GM19025 (cell line): ENCODE measurements around the gene B3GALT2.
"Not testable (repeated sequence)": the region's sequence is repeated elsewhere in the genome, so short reads cannot be mapped to it uniquely, and the experiment has no call there.

ENCODE experiments used
- ATAC-seq: cut with Tn5 transposase; IDR thresholded peaks from one replicate; pipeline ENCODE4 v1.9.1; 2021; ENCODE audit warnings: mild to moderate bottlenecking, low read depth, moderate library complexity; ENCODE audit not compliant: unreplicated experiment

Gene B3GALT2, protein sequence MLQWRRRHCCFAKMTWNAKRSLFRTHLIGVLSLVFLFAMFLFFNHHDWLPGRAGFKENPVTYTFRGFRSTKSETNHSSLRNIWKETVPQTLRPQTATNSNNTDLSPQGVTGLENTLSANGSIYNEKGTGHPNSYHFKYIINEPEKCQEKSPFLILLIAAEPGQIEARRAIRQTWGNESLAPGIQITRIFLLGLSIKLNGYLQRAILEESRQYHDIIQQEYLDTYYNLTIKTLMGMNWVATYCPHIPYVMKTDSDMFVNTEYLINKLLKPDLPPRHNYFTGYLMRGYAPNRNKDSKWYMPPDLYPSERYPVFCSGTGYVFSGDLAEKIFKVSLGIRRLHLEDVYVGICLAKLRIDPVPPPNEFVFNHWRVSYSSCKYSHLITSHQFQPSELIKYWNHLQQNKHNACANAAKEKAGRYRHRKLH

DNA sequence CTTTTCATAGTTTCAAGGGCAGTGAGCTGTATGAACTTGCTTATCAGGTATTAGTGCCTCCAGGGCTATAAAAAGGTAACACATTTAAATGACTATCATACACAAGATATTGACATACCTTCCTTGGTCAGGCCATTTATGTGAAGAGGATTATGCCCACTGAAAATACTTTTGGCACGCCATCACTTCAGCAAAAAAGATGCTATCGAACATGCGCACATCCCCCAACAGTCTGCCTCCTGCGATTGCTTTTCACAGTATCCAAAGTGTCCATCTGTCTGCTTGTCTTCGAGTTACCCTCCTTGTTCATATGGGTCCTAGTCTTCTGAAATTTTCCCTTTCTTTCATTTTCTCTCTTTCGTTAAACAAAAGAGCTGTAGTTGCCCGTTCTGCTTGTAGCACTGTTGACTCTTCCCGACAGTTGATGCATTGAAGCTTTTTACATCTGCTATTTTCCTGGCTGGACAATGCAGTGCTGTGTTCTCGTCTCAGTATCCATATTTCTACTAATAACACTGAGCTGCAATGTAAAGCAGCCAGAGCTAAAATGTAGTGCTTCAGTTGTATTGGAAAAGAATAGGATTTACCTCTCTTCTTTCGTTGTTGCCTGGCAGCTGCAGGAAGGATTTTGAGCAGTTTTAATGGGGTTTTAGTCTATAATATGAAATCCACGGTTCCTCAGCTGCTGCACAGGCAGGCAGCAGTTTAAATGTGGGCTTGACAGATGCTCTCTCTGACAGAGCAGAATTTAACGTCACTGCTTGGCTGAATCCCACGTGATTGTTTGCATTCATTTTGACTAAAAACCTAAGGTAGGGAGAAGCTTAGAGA is at the start of gene B3GALT2:
B3GALT2 (minus strand) TSS at position 713 of the 831 bp plus-strand sequence. CDS start 5,051 bp downstream, outside the sequence.
- no peak for ATAC-seq

DNA sequence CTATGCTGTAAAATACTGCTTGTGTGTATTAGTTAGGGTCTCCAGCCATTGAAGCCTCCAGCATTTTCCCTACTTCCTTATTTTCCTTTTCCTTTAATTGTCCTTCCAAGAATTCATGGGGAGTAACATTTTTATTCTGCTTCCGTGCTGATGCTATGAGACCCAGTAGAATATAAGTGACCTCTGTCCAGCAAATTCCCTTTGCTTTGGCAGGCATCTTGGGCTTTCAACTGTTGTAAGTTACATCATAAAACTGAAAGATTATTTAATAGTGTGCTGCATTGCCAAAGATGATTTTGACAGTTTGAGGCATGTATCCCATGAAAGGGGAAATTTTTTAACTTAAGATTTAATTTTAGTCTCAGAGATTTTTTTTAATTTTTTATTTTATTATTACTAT is 48.1 kb upstream of the B3GALT2 start:
- ATAC-seq, result no peak

DNA sequence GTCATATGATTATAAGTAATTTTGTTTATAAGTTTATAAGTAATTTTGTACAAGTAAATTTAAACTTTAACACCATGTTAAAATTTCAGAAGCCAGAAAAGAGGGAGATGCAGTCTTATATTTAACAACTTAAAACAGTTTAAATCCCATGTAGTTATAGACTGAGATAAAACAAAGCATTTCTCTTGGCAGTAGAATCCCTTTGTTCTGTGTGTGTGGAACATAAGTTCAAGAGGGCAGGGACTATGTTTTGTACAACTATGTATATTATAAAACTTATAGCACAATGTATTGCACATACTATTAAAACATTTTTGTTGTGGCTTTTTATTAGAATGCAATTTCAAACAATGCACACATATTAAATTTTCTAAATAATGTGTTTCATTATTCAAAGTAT is 44.7 kb upstream of the B3GALT2 start:
- not testable (repeated sequence) for ATAC-seq

DNA sequence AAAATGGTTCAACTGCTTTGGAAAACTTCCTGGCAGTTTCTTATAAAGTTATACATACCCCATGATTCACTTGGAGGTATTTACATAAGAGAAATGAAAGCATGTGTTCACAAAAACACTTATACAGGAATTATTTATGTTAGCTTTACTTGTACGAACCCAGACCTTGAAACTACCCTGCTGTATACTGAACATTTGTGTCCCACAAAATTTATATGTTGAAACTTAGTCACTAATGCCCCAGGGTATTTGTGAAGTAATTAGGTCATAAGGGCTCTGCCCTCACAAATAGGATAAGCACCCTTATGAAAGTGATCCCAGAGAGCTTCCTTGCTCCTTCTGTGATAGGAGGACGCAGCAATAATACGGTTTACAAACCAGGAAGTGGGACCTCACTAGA is 42.7 kb upstream of the B3GALT2 start:
- no peak for ATAC-seq

DNA sequence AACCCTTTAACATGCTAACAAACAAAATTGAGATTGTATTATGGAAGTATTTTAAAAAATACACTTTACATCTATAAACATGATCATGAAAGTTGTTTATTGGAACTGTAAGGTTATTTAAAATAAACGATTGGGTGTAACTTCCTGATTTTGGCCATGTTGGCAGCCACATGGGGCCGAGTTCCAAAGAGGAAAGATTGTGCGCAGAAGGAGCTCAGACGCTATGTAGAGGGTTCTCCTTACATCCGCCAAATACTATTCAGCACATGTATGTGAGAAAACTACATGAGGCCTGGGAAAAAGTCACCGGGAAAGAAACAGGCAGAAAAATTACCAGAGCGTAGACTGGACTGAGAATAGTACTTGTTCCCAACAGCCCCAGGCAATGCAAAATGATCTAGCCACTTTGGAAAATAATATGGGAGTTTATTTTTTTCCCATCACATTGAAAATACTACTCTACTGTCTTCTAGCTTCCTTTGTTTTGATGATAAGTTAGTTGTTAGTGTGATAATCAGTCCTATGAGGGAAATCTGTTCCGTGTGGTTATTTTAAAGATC is 35.7 kb upstream of the B3GALT2 start:
- ATAC-seq, result no peak

DNA sequence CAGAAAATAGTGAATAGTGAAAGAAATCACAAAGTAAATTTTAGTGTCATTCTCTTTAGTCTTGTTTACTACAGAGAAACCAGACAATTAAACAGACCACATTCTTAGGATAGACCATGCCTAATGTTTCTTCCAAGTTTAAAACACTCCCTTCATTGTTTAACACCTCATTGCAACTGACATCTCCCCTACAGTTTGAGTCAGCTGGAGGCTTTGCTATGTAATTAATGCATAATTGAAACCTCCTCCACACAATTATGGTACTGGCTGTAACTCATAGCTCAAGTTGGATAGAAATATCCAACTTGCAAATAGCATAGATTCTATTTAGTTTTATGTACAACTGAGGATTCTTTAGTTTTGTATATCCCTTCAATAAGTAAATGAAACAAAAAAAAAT is 35.2 kb upstream of the B3GALT2 start:
- ATAC-seq, result no peak

DNA sequence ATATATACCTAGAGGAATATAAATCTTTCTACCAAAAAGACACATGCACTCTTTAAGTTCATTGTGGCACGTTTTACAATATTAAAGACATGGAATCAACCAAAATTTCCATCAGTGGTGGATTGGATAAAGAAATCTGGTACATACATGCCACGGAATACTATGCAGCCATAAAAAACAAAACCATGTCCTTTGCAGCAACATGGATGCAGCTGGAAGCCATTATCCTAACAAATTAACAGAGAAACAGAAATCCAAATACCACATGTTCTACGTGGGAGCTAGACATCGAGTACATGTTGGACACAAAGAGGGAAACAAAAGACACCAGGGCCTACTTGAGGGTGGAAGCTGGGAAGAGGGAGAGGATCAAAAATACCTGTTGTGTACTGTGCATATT is 33.0 kb upstream of the B3GALT2 start:
- no peak for ATAC-seq

DNA sequence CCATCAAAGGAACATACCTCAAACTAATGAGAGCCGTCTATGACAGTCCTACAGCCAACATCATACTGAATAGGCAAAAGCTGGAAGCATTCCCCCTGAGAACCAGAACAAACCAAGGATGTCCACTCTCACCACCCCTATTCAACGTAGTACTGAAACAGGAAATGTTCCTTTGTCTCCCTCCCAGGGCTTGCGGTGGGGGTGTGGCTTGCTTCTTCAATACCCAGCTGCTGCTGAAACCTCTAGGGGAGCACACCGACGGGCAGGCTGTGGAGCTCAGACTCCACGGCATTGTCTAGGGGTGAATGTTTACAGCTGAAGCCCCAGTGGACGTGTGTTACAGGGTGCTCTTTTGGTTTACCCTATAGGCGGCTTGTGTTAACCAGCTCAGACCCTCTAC is 30.5 kb upstream of the B3GALT2 start:
- peak; percentile 54 for ATAC-seq

DNA sequence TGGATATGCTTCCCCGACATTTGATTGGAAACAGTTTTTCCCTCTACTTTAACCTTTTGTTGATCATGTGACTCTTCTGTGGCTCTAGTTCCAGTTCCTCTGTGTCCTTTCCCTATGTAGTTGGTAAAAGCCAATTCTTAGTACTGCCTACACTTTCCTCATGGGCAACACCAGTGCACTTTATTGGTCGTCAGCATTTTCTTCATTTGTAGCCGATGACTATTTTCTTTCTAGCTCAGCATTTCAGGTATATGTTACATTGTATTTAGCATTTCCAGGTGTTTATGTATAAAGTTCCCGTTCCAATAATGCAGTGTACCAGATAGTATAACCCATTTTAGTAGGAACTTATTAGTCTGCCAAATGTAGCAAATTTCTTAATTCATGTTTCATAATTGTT is 27.6 kb upstream of the B3GALT2 start:
- ATAC-seq, result no peak

DNA sequence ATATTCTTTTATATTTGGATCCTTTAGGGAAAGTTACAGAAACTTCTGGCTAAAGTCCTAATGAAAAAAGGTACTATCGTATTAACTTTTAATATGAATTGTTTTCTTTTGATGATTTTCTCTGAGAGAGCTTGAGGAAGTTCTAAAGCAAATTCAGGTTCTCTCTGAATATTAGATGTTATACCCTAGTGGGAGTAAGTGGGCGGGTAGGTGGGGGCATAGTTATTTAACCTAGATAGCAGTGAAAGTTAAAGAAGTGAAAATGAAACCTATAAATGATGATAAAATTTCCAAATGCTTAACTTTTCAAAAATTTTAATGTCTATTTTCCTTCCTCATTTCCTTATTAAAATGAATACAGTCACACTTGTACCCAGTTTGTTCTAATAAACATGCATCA is 26.2 kb upstream of the B3GALT2 start:
- no peak for ATAC-seq

DNA sequence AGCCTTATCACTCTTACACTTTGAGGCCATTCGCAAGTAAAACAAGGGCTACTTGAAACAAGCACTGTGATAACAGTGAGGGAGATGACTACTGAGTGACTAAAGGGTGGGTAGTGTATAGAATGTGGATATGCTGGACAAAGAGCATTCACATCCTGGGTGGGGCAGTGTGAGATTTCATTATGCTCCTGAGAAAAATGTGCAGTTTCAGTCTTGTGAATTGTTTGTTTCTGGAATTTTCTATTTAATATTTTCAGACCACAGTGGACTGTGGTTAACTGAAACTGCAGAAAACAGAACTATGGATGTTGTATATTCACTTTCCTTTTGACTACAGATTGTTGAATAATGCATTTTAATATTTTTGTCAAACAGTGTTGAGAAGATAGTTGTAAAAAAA is 25.1 kb upstream of the B3GALT2 start:
- peak; percentile 70 for ATAC-seq

DNA sequence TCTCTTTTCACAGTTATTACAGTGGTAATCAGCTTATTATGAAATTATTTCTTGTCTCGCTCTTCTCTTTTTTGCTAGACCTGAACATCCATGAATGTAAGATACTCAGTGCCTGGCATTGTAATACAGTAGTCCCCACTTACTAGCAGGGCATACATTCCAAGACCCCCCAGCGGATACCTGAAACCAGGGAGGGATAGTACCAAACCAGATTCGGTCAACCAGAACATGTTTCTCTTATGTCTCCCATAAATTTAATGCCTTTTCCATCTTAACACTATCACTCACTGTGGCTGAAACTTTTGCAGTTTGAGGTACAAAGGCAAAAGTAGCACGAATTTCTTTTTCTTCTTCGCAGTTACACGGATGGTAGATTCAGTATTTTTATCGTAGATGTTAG is 24.6 kb upstream of the B3GALT2 start:
- no peak for ATAC-seq

DNA sequence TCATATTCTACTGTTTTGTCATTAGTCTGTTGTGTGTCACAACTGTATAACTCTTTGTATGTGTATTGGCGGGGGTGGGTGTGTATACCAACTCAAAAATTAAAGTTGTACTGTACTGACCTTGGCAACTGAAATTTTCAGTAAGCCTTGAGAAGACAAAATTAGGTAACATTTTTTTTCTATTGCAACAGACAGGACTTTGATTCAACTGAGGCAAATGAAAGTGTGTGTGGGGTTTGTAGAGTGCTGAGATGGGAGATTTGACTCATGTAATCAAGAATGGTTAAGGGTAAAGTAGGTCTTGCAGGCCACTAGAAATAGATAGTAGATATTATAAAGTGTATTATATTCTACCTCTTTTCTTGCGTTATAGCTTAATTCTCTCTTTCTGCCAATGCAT is 14.6 kb upstream of the B3GALT2 start:
- ATAC-seq, result no peak

DNA sequence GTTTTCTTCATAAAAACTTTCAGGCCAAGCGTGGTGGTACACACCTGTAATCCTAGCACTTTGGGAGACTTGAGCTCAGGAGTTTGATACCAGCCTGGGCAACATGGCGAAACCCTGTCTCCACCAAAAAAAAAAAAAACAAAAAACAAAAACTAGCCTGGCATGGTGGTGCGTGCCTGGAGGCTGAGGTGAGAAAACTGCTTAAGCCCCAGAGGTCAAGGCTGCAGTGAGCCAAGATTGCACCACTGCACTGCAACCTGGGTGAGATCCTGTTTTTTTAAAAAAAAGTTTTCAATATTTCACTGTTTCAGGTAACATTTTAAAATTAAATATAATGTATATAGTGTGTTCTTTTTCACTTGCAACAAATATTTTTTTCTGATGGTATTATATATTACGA is 13.5 kb upstream of the B3GALT2 start:
- no peak for ATAC-seq

DNA sequence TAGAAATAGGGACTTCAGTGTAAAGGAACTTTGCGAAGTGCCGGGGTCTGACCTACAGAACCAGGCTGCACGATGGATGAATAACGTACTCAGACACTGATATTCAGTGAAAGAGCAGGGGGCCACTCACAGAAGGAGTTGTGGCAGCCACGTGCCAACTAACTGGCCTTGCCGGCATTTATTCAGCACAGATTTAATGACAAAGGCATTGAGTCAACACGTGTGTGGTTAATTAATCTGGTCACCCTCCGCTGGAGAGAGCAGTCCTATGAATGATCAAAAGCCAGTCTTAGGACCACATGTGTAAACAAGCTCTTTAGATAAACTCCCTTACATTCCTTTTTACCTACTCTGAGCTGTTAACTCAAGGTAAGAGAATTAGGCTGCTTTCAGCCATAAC is 6.2 kb upstream of the B3GALT2 start:
- ATAC-seq, result no peak

DNA sequence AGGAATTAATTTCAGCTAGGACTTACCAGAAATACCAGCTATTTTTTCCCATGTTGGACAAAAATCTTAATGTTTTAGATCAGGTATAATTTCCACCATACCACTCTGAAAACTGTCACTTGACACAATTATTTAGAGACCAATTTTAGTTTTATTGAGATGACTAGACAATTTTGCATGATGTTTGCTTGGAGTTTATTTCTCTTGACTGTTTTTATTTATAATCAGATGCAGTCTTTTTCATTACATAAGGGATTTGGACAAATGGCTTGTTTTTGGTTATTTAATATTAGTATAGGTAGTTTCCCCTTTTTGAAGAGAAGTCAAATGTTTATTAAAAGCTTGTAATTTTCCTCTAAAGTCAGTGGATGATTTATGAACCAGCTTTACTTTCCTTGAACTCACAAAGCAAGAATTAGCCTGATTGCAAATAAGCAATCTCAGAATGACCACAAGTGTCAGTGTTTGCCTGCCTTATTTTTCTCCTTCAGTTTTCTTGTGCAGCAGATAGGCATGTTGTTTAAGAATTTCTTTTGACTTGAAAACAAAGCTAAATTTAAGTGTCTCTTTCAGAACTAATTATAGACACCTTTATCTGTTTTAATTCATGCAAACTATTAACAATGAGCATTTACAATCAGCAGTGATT is 3.8 kb upstream of the B3GALT2 start:
- no peak for ATAC-seq

DNA sequence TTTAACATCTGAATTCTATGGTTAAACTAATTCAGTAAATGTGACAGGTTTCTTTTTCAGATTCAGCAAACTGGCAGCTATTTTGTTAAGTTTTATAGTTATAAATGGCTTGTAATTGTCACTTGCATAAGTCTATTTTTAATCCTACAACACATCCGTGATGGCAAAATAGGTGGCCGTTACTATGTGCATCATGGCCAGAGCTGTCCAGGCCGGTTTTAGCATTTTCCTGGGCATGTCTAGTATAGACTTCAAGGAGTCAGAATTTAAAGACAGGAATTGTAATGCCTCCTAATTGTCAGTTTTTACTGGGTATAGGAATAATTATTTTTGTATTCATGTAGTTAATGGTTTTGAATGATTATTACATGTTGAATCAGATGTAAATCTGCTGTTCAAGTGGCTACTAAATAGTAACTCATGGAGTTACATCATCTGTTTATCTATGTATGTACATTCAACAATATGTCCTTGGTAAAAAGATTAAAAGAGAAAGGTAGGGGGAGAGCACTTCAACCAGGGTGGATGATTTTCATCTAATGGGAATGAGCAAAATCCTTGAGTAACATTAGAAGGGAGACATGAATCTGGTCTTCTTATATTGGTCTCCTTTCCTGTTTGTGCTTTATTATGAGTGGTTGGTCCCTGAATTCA is 3.2 kb upstream of the B3GALT2 start:
- ATAC-seq, result no peak

DNA sequence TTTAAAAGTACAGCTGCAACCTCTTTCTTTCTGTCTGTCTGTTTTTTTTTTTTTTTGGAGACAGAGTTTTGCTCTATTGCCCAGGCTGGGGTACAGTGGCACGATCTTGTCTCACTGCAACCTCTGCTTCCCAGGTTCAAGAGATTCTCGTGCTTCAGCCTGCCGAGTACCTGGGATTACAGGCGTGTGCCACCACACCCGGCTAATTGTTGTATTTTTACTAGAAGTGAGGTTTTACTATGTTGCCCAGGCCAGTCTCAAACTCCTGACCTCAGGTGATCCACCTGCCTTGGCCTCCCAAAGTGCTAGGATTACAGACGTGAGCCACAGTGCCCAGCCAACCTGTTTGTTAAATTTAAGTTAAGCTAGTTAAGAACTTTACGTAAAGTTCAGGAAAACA is 2.5 kb upstream of the B3GALT2 start:
- ATAC-seq, result not testable (repeated sequence)

DNA sequence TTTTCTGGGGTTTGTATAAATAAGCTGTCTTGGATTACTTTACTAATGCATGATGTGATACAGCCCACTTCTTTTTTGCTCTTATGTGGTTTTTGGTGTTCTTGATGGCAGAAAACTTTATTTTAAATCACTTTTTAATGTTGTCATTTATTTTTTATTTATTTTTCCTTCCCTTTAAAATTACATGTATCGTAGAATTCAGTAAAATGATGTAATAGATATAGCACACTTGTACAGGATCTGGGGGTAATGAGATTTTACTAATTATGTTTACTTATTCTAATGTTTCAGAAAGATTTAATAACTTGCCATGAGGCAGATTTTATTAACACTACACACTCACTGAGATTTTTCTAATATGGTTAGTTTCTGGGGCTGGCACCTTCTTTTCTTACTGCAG is 701 bp upstream of the B3GALT2 start:
- ATAC-seq, result no peak

DNA sequence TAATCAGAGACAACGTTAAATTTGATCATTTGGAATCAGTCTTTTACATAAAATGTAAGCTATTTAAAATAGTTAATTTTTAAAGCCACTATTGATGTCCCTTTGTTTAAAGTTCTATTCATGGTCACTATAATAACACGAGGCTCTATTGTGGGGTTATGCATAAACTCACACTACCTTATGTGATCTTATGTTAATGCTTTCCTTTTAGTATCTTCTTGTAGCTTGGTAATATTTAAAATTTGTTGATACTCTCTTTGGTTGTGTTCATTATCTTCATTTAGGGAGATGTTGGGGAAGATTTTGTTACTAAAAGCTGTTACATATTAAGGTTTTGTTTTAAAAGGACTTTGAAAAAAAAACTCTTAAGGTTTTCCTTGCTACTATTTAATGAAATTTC is 1.2 kb downstream of the B3GALT2 start:
- ATAC-seq, result no peak
